LNCaP clone FGC (cell line): ENCODE measurements around the gene ERN2.

Source experiments
- DNase-seq: peaks from one replicate; pipeline ENCODE4 v3.0.0-alpha.2; 2011; ENCODE audit warnings: low read depth
- H3K4me3 ChIP-seq: 2 replicates; pipeline ENCODE4 v1.5.1; 2011; ENCODE audit warnings: mild to moderate bottlenecking, low read depth, low read length, control low read depth
- CTCF ChIP-seq: IDR thresholded peaks from 2 replicates; pipeline ENCODE4 v1.5.1; 2012; ENCODE audit warnings: mild to moderate bottlenecking; ENCODE audit not compliant: control insufficient read depth, insufficient read depth; ENCODE audit errors: extremely low read depth

ERN2 gene

GRCh38 chr16:23683487-23683886 is 29.5 kb downstream of the ERN2 start:
- no peak for DNase-seq
- TF ChIP-seq CTCF: no peak
- no peak overlapping the region for H3K4me3 ChIP-seq

- DNase-seq: no peak
- TF ChIP-seq CTCF: no peak
- H3K4me3 ChIP-seq: no peak overlapping the region
These were observed 30.8 kb downstream of the ERN2 start for GRCh38 chr16:23682181-23682580.

GRCh38 chr16:23679986-23680336 is 33.1 kb downstream of the ERN2 start:
- H3K4me3 ChIP-seq: peak overlapping the region; percentile 96
- no peak for DNase-seq
- TF ChIP-seq CTCF: no peak

- no peak for DNase-seq
- peak overlapping the region; percentile 96 for H3K4me3 ChIP-seq
- no peak for TF ChIP-seq CTCF
These were observed 33.6 kb downstream of the ERN2 start for GRCh38 chr16:23679274-23679985.

- DNase-seq: peak; percentile 66
- H3K4me3 ChIP-seq: peak within 1 kb of the TSS; percentile 96
- TF ChIP-seq CTCF: peak; percentile 27
These were observed 34.4 kb downstream of the ERN2 start, which contains the start of gene PLK1 for GRCh38 chr16:23678430-23679273. Gene PLK1, plus strand, starts transcription at chr16:23678889. Its CDS starts 44 bp downstream, at chr16:23678933.

- no peak overlapping the region for H3K4me3 ChIP-seq
- DNase-seq: no peak
- no peak for TF ChIP-seq CTCF
These were observed 36.0 kb downstream of the ERN2 start for GRCh38 chr16:23676924-23677480.
